ENCODE measurements around the gene SYNE4.

SYNE4 gene

DNA sequence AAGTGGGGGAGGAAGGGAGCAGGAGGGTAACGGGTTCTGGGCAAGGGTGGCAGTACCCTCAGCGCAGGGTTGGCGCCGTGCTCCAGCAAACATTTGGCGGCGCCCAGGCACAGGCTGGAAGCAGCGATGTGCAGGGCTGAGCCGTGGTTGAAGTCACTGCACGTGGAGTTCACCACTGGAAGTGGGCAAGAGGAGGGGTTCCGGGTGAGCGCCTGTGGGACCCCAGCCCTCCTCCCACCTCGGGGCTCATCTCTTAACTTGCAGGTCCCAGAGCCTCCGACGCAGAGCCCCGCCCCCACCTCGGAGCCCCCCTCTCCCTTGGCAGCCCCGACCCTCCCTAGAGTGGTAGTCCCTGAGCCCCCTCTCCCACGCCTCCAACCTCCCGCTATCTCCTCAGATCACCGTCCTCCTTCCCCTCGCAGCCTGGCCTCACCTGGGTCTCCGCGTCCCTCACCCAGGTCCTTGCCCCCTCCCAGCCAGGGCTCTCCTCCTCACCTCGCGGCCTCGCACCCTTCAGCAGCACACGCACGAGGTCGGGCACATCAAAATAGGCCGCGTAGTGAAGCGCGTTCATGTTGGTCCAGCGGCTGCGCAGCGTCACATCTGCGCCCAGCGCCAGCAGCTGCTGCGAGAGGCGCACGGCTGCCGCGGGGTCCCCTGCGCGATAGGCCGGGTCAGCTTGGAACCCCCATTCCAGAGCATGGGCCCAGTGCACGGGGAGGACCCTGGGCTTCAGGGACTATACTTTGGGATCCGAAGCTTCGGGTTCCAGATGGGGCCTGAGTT is 17.7 kb upstream of the SYNE4 start:
- no peak for DNase-seq (ENCODE audit: low spot score)

DNA sequence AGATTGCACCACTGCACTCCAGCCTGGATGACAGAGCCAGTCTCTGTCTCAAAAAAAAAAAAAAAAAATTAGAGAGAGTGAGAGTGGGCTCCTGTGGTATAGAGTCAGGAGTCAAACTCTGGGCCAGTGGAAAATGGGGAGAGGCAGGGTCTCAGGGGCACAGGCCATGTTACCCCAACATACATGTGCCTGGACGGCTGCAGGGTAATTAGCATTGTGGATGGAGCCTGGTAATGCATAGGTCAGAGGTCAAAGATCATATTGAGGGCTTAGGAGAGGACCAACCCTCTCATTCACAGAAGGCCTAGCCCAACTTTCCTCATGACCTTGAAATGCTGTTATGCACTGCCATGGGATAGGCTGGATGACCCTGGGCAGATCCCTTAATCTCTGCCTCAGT is 16.9 kb upstream of the SYNE4 start:
- DNase-seq (ENCODE audit: low spot score) = no peak

DNA sequence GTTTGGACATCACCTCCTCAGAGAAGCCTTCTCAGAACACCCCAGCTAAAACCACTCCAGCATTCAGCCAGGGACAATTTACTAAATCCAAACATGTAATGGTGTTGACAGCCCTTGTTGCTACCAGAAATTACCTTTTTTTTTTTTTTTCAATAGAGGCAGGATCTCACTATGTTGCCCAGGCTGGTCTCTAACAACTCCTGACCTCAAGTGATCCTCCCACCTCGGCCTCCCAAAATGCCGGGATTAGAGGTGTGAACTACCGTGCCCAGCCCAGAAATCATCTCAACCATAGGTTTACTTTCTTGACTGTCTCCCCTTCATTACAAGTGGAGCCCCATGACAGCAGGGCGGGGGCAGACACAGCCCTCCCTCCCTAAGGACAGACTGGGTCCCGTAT is 14.8 kb upstream of the SYNE4 start:
- no peak for DNase-seq (ENCODE audit: low spot score)

DNA sequence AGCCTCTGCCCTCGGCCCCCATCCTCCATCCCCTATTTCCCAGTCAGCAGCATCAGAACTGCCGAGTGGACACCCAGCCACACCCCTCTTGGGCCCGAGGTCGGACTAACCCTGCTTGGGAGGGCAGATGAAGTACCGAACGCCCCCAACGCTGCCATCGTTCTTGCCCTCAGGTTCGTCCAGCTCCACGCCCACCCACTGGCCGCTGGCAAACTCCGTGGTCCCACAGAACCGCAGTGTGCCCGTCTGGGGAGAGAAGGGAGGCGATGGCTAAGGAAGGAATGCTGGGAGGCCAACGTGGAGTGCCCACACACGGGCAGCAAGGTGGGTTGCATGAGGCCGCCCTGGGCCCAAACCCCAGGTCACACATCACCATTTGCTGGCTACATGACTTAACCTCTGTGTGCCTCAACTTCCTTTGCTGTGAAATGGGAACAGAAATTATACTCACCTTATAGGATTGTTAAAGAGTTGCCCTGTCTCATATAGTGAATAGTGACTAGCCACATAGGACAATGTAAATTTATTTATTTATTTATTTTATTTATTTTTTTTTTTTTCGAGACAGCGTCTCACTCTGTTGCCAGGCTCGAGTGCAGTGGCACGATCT is 10.6 kb upstream of the SYNE4 start:
- no peak for DNase-seq (ENCODE audit: low spot score)

DNA sequence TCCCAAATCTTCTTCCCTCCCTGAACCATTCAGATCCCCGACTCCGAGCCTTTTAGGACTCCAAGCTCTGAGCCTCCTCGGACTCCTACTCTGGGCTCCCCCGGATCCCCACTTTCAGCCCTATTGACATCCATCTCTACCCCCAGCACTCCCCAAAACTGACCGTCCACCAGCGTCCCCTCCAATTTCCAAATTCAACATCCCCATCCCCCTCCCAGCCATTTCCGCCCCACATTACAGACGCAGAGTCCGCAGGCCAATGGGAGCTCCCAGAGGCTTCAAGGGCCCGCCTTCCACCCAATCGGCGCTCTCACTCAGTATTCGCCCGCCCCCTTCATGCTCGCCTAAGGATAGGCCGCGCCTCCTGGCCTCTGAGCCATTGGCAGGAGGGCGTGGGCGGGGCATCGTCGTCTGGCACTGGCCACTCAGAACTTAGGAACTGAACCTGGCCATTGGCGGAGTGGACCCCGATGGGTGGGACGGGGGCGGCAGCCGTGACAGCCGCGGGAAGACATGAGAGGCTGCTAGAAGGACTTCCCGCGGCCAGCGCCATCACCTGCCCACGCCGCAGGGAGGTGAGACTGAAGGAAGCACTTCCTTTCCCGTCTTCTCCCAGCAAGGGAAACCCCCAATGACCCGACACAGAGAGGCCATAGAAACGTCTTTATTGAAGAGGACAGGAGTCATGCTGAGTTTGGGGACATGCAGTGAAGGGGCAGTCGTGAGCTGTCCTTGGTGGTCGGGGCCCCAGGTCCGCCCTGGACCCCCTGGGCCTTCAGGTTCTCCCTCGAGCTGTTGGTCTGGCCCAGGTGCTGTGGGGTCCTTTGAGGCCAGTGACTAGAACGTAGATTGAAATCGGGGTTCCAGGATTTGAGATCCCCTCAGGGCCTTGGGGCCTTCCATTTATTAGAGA is 5.7 kb upstream of the SYNE4 start, which contains the start of gene ALKBH6:
TSS of gene ALKBH6 (minus strand) at position 202 of the 913 bp plus-strand sequence. CDS start 816 bp downstream, outside the sequence.
- peak; percentile 99 for DNase-seq (ENCODE audit: low spot score)

DNA sequence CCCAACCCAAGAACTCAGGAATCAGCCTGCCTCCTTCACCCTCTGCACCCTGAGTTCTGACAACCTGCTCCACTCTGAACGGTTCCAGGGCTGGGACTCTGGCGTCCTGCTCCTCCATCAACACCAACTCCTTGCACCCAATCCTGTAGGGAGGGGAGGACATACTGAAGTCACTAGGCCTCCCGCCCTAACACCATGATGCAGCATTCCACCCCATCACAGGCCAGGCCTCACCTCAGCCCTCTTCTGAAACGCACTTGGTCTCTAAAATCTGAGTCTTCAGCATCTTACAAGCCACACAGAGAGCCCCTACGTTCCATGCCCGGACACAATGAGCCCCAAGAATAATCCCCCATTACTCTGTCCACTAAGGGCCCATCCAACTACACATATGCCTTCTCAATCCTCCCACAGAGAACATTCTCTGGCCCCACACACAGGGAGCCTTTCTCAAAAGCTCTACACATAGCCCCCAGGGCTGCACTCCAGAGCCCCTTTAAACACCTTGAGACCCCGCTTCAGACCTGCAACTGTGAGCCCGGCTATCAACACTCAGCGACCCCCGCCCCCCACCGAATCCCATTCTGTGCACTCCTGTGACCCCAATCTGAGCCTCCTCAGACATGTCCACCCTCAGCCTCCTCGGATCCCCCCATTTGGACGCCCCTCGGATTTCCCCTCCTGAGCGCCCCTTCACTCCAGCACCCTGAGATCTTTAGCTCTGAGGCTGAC is 4.8 kb upstream of the SYNE4 start:
- DNase-seq (ENCODE audit: low spot score) = no peak

DNA sequence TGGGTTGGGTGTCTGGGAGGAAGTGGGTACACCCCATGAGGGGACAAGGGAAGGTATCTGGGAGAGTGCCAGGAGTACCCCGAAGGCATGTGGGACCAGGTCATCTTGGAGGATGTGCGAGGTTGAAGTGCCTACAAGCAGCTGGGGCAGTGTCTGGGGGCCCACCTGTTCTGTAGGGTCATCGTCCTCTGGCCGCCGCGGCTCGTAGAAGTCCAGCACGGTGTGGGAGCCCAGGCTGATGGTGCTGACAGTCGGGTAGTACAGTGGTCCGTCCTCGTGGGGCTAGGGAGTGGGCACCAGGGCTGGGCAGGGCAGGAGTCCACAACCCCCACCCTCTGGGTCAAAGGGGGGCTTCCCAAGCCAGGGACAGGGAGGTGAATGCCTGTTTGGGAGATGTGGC is 1.8 kb upstream of the SYNE4 start:
- DNase-seq (ENCODE audit: low spot score) = no peak

DNA sequence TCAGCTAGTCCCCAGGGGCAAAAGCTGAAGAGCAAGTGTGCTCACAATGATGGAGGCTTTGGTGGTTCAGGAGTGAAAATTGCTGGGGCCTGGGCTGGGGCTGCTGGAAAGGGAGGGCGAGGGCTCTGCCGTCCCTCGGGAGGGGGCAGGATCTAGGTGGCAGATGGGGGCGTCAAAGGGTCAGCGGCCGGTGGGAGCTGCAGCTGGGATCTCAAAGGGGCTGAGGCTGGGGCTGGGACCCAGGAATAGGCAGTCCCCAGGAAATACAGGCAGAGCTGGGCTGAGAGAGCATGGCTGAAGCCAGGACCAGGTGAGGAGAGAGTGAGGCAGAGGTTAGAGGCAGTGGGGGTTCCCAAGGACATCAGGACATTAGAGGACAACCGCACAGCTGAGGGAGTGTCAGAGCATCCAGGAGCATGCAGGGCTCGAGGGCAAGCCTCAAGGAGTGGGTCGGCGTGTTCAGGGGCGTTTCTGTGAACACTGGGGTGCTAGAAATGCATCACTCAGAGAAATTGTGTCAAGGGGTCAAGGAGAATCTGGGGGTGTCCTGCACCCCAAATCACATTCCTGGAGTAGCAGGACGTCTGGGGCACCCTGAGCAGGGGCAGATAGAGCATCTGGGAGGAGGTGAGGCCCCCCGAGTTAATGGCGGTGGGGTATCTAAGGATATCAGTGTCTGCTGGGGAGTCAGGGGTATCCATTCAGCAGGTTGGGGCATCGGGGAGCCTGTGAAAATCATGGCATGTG is 1.2 kb upstream of the SYNE4 start:
- DNase-seq (ENCODE audit: low spot score) = no peak

DNA sequence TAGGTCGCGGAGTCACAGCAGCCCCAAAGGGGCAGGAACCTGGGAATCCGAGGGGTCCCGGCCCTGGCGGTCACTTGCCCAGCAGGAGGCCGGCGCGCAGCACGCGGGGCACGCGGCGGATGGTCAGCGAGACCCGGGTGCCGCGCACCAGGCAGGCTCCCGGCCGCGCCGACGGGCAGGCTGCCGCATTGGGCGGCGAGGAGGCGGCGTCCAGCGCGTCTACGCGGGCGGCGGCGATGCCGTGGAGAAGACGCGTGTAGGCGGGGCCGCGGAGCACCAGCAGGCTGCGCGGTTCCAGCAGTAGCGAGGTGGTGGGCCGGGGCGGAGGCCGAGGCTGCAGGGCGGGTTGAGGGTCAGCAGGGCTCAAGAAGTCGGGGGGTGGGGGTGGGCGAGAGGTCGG is 607 bp upstream of the SYNE4 start:
- DNase-seq (ENCODE audit: low spot score) = peak; percentile 78

DNA sequence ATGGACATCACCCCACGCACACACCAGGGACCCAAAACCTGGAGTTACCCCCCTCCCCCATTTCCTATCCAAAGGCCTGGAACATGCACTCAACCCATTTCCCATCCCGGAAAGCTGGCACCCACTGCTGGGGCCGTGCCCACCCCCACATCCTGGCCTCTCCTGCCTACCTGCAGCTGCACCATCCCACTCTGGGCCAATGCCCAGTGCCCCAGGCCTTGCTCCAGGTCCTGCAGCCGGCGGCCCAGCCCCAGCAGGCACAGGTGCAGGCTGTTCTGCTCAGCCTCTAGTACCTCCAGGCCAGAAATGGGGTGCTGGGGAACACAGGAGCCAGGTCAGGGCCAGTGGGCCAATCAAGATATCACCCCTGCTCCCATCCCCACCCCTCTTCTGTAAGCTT is 1.7 kb downstream of the SYNE4 start:
- no peak for DNase-seq (ENCODE audit: low spot score)

DNA sequence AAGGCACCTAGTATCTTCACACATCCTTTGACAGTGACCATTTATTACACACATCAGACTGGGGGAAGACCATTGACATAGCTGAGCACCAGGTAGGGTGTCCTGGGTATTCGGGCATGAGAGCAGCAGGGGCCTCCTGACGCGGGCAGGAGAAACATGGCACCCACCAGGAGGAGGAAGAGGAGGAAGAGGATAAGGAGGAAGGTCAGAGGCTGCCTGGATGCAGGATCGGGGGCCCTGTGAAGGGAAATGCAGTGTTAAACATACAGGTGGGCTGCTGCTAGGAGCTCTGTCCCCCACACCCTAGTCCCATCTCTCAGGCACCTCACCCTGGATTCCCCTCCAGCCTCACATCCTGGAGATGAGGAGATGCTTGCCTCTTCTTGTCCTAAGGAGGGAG is 5.3 kb downstream of the SYNE4 start:
- no peak for DNase-seq (ENCODE audit: low spot score)

DNA sequence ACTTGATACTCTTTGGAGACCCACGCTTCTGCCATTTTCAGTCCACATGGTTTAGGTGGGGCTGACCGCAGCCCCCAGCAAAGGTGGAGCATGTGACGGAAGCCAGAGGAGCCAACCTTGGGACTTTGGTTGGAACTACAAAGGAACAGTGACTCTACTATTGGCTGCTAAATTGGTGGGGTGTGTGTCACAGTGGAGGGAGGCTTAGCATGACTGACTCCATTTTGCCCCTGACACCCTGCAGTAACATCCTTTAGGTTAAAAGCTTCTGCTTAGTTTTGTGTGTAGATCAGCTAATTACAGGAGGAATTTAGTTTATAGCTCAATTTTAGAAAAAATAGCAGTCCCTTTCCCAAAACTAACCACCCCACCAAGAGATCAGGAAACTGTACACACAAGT is 7.0 kb downstream of the SYNE4 start:
- no peak for DNase-seq (ENCODE audit: low spot score)

DNA sequence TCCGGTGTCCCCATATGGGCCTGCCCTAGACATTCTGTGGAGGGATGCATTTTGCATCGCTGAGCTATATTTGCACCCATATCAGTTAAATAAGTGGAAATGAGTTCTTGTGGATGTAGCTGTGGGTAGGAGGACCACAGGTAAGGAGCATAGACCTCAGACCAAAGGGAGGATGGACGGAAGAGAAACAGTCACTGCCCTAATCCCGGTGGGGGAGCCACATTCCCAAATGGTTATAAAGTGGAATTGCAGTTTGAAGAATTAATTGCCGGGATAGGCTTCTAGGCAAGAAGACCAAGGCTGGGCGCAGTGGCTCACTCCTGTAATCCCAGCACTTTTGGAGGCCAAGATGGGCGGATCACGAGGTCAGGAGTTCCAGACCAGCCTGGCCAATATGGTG is 11.8 kb downstream of the SYNE4 start:
- no peak for DNase-seq (ENCODE audit: low spot score)

DNA sequence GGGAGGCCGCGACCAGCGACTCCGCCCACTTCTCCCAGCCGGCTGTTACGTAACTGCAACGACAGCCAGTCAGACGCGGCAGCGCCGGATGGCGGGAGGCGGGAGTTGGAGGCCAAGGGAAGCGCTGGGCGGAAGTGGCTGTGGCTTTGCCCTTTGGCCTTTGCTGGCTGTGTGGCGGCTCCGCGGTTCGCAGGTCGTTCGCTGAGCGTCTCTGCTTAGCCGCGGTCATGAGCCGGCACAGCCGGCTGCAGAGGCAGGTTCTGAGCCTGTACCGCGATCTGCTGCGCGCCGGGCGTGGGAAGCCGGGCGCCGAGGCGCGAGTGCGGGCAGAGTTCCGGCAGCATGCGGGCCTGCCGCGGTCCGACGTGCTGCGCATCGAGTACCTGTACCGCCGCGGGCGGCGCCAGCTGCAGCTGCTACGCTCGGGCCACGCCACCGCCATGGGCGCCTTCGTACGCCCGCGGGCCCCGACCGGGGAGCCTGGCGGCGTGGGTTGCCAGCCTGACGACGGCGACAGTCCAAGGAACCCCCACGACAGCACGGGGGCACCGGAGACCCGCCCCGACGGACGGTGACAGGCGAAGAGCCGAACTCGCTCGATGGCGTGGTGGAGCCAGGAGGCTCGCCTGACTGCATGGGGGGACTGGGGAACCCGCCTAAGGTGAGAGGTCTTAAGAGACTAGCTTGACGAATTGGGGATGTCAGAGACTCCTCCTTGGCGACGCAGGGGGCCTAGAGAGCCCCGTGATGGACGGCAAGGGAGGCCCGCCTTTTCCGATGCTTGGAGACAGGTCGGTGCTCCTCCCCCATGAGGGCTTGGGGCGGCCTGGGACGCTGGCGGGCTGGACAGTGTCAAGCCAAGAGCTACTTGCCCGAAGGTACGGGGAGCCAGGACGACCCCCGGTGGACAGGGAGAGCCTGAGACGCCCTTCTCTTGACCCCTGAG is 13.3 kb downstream of the SYNE4 start, which contains the start of gene SDHAF1:
TSS of gene SDHAF1 (plus strand) at position 141 of the 946 bp plus-strand sequence. CDS start at position 228, 87 bp downstream.
- peak; percentile 97 for DNase-seq (ENCODE audit: low spot score)

DNA sequence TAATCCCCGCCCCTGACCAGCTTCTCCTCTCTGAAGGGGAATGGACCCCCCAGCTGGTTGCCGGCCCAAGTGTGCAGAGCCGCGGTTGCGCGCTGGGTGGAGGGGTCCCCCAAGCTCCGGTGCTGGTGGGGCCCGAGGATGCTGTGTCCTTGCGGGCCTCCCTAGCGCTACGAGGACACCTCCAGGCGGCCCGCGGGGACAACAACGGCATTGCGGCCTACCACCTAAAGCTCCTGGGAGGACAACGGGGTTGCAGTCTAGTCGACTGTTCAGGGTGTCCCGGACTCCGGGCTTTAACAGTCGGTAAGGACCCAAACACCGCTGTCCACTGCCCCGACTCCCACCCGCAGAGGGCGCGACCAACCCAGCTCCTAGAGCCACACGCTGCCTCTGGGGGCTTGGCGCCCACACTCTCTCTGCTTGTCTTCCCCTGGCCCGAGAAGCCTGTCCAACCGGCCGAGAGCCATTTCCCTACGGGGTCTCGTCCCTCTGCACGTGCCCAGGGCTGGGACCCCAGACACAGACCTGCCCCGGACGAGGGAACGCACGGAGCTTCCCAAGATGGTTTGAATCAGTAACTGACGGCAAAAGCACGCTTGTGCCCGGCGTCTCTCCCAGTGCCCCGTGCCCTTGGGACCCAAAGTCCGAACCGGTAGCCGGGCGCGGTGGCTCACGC is 14.6 kb downstream of the SYNE4 start:
- no peak for DNase-seq (ENCODE audit: low spot score)

DNA sequence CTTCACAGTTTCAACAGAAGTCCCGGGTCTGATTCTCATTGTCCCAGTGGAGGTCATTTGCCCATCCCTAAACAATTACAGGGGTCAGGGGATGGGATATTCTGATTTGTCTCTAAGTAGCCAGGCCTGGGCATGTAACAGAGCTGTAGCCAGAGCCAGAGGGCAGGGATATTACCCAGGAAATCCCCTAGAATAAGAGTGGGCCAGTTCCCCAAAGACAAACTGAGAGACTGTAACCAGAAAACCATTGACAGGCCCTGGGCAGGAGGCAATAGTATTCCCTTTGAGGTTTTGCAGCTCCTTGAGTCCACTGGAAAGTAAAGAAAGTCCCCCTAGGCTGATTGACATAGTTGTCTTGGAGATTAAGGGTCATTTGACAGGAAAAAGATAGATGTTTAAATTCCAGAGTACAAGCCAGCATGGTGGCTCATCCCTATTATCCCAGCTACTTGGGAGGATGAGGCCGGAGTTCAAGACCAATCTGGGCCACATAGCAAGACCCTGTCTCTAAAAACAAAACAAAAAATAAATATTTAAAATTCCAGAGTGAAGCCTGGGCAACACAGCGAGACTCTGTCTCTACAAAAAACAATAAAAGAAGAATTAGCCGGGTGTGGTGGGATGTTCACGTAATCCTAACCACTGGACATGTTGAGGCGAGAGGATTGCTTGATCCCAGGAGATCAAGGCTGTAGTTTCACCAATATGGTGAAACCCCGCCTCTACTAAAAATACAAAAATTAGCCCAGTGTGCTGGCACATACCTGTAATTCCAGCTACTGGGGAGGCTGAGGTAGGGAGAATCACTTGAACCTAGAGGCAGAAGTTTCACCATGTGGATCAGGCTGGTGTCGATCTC is 15.5 kb downstream of the SYNE4 start:
- DNase-seq (ENCODE audit: low spot score) = no peak

DNA sequence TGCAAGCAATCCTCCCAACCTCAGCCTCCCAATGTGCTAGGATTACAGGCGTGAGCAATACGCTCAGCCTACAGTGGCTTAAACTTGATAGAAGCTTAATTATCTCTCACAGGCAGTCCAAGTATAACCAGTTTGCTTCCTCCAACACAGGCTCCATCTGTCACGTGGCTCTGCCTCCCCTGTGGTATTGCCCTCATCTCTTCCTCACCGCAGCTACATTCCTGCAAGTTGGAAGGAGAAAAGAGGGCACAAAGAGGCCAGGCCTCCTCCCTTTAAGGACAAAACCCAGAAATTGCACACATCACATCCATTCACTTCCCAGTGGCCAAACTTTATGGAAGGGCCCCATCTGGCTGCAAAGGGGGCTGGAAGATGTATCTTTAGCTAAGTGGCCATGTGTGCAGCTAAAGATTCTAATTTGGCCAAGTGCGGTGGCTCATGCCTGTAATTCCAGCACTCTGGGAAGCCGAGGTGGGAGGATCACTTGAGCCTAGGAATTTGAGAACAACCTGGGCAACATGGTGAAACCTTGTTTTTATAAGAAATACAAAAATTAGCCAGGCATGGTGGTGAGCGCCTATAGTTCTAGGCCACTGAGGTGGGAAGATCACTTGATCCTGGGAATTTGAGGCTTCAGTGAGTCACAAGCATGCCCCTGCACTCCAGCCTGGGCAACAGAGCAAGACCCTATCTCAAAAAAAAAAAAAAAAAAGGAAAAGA is 16.7 kb downstream of the SYNE4 start:
- no peak for DNase-seq (ENCODE audit: low spot score)

Measured in ecto neural progenitor cell (in vitro differentiated cells).